HG03108 (cell line): Measurements from ENCODE around the gene CD63.
"Not testable (repeated sequence)": the region's sequence is repeated elsewhere in the genome, so short reads cannot be mapped to it uniquely, and the experiment has no call there.

Experiments
- ATAC-seq: cut with Tn5 transposase; IDR thresholded peaks from one replicate; pipeline ENCODE4 v1.9.1; 2021; ENCODE audit warnings: moderate library complexity; ENCODE audit not compliant: unreplicated experiment

Gene CD63, protein sequence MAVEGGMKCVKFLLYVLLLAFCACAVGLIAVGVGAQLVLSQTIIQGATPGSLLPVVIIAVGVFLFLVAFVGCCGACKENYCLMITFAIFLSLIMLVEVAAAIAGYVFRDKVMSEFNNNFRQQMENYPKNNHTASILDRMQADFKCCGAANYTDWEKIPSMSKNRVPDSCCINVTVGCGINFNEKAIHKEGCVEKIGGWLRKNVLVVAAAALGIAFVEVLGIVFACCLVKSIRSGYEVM

GRCh38 chr12:55728939-55729818 is at the start of gene CD63:
TSS of gene CD63 (minus strand) at chr12:55729009. CDS start at chr12:55728341, 668 bp downstream.
- ATAC-seq = peak; percentile 69

GRCh38 chr12:55777856-55778255 is 49.0 kb upstream of the CD63 start:
- ATAC-seq = no peak

DNA sequence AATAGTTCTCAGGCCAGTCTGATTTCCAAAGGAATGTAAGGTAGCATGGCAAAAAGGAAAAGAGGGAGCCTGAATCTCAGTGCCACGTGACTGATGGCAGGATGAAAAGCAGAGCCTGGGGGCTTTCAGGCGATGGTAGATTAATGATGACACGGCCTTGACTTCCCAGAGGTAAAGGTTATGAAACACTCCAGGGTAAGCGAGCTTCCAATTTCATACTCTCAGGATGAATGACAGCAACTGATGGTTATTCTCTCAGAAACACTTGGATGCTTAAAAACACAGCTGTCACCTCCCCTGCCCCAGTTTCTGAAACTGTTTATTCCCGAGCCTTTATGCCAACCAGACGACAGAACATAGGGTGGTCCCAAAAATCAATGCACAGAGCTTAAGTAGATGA is 42.9 kb upstream of the CD63 start:
- ATAC-seq = no peak

DNA sequence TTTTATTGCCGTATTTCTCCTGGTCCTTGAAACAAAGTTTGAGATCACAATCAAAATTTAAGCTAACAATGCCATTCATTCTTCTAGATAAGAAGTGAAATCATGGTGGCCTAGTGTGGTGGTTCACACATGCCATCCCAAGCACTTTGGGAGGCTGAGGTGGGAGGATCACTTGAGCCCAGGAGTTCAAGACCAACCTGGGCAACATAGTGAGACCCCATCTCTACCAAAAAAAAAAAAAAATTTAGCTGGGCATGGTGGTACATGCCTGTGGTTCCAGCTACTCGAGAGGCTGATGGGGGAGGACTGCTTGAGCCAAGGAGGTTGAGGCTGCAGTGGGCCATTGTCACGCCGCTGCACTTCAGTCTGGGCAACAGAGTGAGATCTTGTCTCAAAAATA is 38.3 kb upstream of the CD63 start:
- ATAC-seq = no peak

DNA sequence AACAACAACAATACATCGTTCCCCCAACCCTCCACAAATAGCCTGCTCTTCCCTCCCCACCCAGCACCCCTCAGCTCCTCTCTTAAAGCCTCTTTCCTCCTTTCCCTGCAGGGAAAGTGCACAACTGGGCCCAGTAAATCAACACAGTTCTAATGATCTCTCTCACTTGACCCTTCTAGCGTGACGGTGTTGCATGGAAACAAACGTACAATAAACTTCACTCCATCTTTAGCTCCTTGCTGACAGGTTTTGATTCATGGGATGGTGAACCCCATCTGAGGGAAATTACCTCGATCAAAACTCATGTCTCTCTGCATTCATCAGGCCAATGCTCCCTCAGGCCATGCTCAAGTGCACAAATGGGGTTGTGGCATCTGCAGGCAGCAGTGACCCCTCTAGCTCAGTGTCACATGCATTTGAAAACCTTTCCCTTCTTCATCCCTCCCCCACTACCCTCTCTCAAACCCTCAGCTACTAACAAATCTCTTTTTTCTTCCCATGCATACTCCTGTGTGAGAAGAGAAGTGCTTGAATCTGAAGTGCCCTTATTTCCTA is 37.0 kb upstream of the CD63 start:
- no peak for ATAC-seq

DNA sequence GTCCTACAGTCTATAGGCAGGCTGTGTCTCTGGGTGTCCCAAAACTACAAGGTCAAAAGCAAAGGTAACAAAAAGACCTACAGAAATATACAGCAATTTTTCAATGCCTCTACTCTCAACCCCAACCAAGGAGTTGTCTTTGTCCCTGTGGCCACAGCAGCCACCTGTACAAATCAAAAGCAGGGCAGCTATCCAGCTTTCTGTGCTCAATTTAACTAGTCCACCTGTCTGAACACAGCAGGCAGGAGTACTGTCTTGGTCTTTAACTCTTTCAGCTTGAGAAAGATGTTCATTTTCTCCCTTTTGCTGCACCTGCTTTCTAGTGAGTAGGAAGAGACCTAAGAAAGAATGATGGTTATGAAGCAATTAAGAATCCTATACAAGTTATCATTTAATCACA is 33.8 kb upstream of the CD63 start:
- no peak for ATAC-seq

DNA sequence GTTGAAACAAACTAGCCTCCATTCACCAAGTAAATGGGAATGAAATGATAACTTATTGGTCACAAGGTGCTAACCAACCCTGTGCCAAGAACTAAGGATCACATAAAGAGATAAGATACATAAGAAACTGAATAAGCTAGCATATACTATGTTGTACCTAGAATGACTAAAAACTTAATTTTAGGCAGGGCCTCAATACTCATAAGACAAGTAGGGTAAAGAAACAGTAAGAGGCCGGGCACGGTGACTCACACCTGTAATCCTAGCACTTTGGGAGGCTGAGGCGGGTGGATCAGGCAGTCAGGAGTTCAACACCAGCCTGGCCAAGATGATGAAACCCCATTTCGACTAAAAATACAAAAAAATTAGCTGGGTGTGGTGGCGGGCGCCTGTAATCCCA is 31.9 kb upstream of the CD63 start:
- ATAC-seq = no peak

DNA sequence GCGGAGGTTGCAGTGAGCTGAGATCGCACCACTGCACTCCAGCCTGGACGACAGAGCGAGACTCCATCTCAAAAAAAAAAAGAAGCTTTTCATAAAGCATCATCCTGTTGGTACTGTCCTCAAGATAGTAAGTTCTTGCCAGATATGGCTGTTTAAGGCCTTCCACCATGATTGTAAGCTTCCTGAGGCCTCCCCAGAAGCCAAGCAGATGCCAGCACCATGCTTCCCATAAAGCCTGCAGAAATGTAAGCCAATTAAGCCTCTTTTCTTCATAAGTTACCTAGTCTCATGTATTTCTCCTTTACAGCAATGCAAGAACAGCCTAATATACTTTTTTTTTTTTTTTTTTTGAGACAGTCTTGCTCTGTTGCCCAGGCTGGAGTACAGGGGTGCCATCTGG is 29.8 kb upstream of the CD63 start:
- not testable (repeated sequence) for ATAC-seq

DNA sequence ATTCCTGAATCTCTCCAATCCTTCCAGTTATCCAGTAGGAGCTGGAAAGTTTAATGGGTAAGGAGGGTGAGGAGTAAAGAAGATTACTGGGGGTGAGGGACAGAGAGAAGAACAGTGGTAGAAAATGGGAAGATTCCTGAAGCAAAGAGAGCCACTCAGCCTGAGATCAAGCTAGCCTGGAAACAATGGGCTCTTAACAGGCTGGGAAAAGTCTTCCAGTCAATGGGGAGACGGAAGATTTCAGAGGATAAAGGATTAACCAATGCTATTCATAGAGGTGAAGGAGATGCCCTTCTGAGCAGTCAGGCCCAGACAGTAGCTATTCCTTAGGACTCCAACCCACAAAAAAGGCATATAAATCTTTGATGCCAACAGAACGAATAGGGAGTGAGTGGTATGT is 28.9 kb upstream of the CD63 start:
- no peak for ATAC-seq

DNA sequence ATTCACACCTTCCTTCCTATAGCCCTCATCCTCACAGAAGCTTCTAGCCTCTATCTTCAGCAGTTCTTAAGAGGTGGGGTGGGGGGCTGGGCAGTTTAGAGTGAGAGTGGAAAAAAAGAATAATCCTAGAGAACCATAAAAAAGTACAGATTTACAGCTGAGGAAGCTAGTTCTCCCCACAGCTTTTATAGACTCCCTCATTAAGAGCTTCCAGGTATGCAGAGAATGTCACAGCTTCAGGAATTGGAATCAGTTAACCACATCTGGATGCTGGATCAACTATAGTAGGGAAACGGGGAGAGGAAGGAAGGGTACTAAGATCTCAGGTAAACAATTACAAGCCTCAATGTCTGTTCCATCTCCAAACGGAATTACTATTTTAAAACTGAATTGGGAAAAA is 26.4 kb upstream of the CD63 start:
- no peak for ATAC-seq

GRCh38 chr12:55748230-55748993 is 19.6 kb upstream of the CD63 start:
- ATAC-seq = no peak

- no peak for ATAC-seq
Observed at GRCh38 chr12:55746913-55747231, 18.1 kb upstream of the CD63 start.

- no peak for ATAC-seq
Observed at GRCh38 chr12:55746174-55746912, 17.5 kb upstream of the CD63 start.

- ATAC-seq = no peak
Observed at GRCh38 chr12:55745361-55746173, 16.8 kb upstream of the CD63 start.

- no peak for ATAC-seq
Observed at GRCh38 chr12:55744340-55745030, 15.7 kb upstream of the CD63 start.

DNA sequence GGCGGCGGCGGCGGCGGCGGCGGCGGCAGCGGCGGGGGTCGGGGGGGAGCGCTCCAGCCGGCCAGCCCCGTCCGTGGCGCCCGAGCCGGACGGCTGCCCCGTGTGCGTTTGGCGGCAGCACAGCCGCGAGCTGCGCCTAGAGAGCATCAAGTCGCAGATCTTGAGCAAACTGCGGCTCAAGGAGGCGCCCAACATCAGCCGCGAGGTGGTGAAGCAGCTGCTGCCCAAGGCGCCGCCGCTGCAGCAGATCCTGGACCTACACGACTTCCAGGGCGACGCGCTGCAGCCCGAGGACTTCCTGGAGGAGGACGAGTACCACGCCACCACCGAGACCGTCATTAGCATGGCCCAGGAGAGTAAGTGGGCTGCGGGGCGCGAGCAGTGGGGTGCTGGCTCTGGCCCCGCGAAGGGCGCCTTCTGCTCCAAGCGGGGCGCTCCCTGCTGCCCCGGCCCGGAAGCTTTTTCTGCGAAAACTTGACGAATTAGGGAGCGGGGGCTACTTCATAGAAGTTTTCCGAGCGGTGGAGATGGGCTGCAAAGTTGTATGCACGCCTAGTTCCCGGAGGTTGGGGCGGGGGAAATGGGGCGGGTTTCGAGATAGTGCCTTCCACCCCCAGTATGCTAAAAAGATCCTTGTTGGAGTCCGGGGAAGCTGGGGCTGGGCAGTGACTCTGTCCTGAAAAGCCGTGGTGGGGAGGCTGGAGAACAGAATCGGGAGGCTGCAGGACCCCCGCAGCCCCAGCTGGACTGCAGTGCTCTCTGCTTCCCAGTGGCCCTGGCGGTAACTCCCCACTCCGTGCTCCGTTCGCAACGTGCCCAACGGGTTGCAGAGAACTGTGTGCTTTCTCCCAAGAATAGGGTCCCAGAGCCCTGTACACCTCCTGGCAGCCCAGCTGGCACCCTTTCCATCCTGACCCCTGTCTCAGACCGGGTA is 14.9 kb upstream of the CD63 start:
- peak; percentile 31 for ATAC-seq

- ATAC-seq = peak; percentile 27
Observed at GRCh38 chr12:55742719-55743405, 14.1 kb upstream of the CD63 start, which contains the start of gene GDF11. TSS of gene GDF11 (plus strand) at chr12:55743122. CDS start at chr12:55743317, 195 bp downstream.
